KOPT-K1 (cell line): ENCODE measurements around the gene ANP32A.
"Not testable (repeated sequence)": the region's sequence is repeated elsewhere in the genome, so short reads cannot be mapped to it uniquely, and the experiment has no call there.

Experiments
- H3K27ac ChIP-seq: fragments of 200-600 bp; sonication (generic); 2 replicates; pipeline ENCODE4 v1.5.1; 2016; ENCODE audit warnings: antibody characterized with exemption, mild to moderate bottlenecking, low read depth, low read length; ENCODE audit not compliant: poor library complexity, severe bottlenecking
- H3K36me3 ChIP-seq: fragments of 200-600 bp; sonication (generic); 2 replicates; pipeline ENCODE4 v1.5.1; 2017; ENCODE audit warnings: antibody characterized with exemption, mild to moderate bottlenecking, low read length, moderate library complexity; ENCODE audit not compliant: insufficient read depth
- H3K9me3 ChIP-seq: fragments of 200-600 bp; sonication (generic); 2 replicates; pipeline ENCODE4 v1.5.1; 2017; ENCODE audit warnings: antibody characterized with exemption, low read length, mild to moderate bottlenecking; ENCODE audit not compliant: insufficient read depth, poor library complexity, severe bottlenecking

Gene ANP32A

DNA sequence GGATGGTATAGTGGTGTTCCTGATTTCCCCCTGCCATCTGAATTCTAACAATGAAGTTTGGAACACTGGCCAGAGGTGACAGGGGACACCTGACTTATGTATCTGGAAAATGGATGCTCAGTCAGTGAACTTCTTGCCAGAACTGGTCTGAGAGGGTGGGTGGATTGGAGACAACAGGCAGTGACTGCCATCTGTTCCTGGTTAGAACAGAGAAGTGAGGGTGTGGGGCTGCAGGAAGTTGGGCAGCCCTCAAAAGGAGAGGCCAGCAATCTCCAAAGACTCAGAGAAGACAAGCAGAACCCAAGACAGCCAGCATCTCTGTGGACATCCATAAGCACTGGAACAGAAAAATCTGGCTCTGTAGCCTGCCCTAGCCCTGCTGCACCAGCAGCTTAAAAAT is 50.5 kb downstream of the ANP32A start:
- H3K27ac ChIP-seq: no peak overlapping the region
- no peaks in the 10 kb centered on the region for H3K36me3 ChIP-seq
- no peaks in the 10 kb centered on the region for H3K9me3 ChIP-seq

DNA sequence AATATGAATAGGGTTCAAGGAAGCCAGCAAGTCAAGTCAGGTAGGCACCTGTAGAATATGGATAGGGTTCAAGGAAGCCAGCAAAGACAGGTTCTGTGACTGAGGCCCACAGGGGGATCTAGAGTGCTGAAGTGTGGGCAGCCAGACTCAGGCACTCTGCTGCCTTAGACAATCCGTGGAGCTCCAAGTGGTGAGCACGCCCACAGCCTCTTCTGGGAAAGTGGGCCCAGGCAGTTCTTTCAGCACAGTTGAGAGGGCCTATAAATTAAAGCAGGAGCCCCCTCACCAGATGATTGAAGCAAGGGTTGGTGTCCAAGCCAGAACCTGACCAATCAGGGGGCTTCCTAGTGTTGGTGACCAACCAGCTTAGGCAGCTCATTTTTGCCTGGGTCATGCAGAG is 51.0 kb downstream of the ANP32A start:
- H3K9me3 ChIP-seq: no peaks in the 10 kb centered on the region
- H3K36me3 ChIP-seq: no peaks in the 10 kb centered on the region
- H3K27ac ChIP-seq: no peak overlapping the region

DNA sequence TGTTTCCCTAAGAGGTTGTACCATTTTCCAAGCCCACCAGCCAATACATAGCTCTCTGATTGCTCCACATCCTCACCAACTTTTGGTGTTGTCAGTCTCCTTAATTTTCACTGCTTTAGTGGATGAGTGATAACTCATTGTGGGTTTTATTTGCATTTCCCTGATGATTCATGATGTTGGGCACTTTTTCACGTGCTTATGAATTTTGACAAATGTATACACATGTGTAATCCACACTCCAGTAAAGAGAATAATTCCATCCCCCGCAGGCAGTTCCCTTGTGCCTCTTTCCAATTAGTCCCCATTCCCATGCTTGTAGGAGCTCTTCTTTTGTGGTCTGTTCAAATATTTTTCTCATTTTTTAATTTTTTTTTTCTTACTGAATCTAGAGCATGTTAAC is 52.4 kb downstream of the ANP32A start:
- H3K9me3 ChIP-seq: no peaks in the 10 kb centered on the region
- no peaks in the 10 kb centered on the region for H3K36me3 ChIP-seq
- no peak overlapping the region for H3K27ac ChIP-seq

DNA sequence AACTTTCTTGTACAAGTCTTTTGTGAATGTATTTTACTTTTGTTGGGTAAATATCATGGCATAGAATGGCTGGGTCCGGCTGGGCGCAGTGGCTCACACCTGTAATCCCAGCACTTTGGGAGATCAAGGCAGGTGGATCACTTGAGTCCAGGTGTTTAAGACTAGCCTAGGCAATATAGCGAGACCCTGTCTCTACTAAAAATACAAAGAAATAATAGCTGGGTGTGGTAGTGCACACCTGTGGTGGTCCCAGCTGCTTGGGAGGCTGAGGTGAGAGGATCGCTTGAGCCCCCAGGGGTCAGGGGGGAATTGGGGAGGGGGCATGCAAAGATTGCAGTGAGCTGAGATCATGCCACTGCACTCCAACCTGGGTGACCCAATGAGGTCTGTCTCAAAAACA is 52.9 kb downstream of the ANP32A start:
- no peaks in the 10 kb centered on the region for H3K36me3 ChIP-seq
- H3K9me3 ChIP-seq: no peaks in the 10 kb centered on the region
- no peak overlapping the region for H3K27ac ChIP-seq

DNA sequence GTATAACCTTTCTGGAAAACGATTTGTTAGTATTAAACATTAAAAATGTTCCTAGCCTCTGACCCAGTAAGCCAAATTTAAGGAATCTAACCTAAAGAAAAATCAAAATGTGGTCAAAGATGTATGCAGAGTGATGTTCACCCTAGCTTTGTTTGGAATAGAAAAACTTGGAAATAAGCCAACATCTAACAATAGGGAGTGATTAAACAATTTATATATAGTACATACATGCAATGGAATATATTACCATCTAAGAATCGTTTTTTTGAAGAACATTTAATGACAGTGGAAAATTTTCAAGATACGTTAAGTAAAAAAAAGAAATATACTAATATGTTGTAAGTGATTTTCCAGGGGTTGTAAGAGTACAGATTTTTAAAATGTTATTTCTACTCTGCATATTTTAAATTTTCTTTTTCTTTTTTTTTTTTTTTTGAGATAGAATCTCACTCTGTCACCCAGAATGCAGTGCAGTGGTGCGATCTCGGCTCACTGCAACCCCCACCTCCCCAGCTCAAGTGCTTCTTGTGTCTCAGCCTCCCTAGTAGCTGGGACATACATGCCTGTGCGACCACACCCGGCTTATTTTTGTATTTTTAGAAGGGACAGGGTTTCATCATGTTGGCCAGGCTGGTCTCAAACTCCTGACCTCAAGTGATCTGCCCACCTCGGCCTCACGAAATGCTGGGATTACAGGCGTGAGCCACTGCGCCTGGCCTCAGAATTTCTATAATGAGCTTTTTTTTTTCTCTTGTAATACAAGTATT is 54.9 kb downstream of the ANP32A start:
- Histone ChIP-seq H3K9me3 (no peaks in the 10 kb centered on the region), H3K36me3 (no peaks in the 10 kb centered on the region), H3K27ac (no peak overlapping the region)

DNA sequence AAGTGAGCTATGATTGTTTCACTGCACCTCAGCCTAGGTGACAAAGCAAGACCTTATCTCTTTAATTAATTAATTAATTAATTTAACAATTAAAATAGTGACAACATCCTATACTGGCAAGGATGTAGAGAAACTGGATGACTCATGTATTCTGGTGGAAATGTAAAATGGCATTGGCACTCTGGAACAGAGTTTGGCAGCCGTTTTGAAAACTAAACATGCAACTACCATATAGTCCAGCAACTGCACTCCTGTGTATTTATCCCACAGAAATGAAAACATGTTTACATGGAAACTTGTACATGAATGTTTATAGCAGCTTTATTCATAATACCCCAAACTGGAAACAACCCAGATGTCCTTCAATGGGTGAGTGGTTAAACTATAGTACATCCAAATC is 56.6 kb downstream of the ANP32A start:
- Histone ChIP-seq H3K36me3 (no peaks in the 10 kb centered on the region), H3K27ac (no peak overlapping the region), H3K9me3 (no peaks in the 10 kb centered on the region)

DNA sequence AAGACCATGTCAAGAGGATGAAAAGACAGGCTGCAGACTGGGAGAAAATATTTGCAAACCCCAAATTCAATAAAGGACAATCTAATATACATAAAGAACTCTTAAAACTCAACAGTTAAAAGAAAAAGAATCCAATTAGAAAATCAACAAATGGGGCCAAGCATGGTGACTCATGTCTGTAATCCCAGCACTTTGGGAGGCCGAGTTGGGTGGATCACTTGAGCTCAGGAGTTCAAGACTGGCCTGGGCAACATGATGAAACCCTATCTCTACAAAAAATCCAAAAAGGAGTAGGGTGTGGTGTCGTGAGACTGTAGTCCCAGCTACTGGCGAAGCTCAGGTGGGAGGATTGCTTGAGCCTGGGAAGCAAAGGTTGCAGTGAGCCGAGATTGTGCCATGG is 57.6 kb downstream of the ANP32A start:
- H3K36me3 ChIP-seq: no peaks in the 10 kb centered on the region
- no peaks in the 10 kb centered on the region for H3K9me3 ChIP-seq
- H3K27ac ChIP-seq: no peak overlapping the region

DNA sequence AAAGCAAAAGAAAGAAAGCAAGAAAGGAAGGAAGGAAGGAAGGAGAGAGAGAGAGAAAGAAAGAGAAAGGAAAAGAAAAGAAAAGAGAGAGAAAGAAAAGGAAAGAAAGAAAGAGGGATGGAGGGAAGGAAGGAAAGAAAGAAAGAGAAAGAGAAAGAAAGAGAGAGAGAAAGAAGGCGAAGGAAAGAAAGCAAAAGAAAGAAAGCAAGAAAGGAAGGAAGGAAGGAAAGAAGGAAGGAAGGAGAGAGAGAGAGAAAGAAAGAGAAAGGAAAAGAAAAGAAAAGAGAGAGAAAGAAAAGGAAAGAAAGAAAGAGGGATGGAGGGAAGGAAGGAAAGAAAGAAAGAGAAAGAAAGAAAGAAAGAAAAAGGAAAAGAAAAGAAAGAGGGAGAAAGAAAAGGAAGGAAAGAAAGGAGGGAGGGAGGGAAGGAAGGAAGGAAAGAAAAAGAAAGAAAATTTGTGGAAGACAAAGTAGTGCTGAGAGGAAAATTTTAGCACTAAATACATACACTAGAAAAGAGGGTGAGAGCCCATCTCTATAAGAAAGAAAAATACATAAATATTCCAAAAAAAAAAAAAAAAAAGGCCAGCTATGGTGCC is 60.6 kb downstream of the ANP32A start:
- not testable (repeated sequence) for H3K36me3 ChIP-seq, H3K9me3 ChIP-seq, H3K27ac ChIP-seq

DNA sequence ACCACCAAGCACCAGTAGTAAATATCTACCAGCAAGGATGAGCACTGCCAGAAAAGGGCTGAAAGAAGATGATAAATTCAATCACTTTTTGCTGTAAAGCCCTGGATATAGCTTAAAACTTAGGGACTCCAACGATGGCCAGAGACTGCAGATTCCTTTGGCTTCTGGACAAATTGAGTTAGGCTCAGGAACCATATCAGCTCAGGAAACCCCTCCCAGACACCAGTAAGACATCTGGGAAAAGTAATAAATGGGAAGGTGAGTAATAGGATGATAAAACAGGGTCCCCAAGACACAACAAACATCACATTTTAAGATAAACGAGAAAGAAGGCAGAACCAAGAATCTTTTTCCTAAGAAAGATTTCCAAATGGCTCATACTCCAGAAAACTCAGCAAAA is 65.0 kb downstream of the ANP32A start:
- Histone ChIP-seq H3K27ac (no peak overlapping the region), H3K36me3 (no peaks in the 10 kb centered on the region), H3K9me3 (no peaks in the 10 kb centered on the region)

DNA sequence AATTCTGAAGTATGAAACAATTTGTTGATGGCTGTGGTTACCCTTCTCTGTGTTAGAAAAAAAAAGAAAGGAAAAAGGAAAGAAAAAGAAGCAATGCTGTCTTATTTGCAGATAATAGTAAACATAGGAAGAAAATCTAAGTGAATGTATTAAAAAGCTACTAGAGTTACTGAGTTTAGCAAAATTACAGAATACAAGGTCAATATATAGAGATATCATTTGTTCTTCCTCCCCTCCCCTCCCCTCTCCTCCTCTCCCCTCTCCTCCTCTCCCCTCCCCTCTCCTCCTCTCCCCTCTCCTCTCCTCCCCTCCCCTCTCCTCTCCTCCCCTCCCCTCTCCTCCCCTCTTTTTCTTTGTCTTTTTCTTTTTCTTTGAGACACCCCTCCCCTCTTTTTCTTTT is 69.1 kb downstream of the ANP32A start:
- H3K27ac ChIP-seq: no peak overlapping the region

DNA sequence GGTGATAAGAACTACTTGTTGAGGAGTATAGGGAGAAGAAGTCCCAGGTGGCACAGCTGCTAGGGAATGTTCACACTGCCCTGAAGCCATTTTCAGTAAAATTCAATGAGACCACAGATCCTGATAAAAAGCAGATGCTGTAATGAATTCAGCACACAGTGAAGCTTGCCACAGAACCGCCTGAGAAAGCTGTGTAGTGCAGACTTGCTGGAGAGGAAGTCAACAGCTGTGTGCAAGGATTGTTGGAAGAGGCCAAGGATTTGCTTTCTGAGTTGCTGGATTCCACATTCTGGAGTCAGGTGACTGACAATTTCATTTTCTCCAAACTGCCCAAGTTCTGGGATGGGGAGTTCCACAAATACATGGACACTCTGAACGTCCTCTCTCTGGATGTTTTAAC is 70.9 kb downstream of the ANP32A start:
- Histone ChIP-seq H3K27ac (no peak overlapping the region), H3K36me3 (no peaks in the 10 kb centered on the region), H3K9me3 (no peaks in the 10 kb centered on the region)

More for the DNA sequence above, 69.1 kb downstream of the ANP32A start:
- no peaks in the 10 kb centered on the region for H3K36me3 ChIP-seq
- H3K9me3 ChIP-seq: no peaks in the 10 kb centered on the region

DNA sequence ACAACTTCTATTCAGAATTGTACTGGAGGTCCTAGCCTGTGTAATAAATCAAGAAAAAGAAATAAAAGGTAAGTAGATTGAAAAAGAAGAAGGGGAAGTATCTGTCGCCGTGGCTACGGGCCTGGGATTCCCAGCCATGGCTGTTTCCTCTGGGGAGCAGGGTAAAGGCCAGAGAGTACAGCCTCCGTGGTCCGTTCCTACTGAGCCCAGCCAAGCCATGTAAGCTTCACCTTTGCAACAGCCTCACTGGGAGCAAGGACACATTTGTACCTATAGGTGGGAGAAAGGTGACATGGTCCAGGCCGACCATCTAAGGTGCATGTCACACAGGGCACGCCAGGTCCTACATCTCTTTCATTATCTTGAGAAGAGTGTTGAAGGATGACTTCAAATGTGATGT is 71.3 kb downstream of the ANP32A start:
- no peak overlapping the region for H3K27ac ChIP-seq
- no peaks in the 10 kb centered on the region for H3K9me3 ChIP-seq
- no peaks in the 10 kb centered on the region for H3K36me3 ChIP-seq

DNA sequence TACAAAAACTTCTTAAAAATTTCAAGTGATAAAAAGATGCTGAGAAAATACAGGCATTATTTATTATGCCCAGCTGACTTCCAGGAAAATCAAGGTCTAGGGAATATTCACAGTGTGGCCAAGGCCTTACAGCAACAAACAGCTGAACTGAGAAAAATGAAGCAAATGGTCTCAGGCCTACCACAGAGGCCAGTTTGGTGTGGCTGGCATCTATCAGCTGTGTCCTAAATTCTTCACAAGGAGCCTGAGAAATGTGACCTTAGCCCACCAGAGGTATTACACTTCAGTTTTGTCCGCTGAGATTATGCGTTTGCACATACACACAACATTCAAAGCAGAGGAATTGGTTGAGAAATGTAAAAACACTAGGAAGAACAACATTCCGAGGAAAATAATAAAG is 77.4 kb downstream of the ANP32A start:
- H3K36me3 ChIP-seq: no peaks in the 10 kb centered on the region
- H3K9me3 ChIP-seq: no peaks in the 10 kb centered on the region
- H3K27ac ChIP-seq: no peak overlapping the region

DNA sequence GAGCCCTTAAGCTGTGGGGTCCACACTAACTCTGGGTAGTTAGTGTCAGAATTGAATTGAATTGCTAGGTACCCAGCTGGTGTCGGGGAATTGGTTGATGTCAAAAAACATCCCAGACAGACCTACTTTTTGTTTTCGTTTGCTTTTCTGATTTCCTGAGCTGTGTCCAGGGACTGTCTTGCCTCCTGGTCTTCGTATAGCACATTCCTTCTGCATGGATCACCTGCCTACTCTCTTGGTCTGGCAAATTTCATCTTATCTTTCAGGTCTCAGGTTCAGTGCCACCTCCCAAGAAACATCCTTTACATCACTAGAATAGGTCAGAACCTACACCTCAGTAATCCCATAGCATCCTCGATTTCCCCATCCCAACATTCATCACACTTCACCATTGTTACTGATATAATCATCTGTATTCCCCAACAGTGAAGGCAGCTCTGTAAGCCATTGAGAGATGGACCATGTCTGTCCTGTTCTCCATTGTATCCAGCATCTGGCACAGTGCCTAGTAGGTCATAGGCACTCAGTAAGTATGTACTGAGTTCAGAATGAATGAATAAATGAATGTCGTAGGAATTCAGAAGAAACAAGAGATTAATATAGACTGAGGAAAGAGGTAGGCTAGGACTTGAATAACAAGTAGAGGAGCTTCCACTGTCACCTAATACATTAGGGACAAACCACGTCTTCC is 81.2 kb downstream of the ANP32A start:
- H3K9me3 ChIP-seq: no peaks in the 10 kb centered on the region
- H3K36me3 ChIP-seq: no peaks in the 10 kb centered on the region
- H3K27ac ChIP-seq: no peak overlapping the region

DNA sequence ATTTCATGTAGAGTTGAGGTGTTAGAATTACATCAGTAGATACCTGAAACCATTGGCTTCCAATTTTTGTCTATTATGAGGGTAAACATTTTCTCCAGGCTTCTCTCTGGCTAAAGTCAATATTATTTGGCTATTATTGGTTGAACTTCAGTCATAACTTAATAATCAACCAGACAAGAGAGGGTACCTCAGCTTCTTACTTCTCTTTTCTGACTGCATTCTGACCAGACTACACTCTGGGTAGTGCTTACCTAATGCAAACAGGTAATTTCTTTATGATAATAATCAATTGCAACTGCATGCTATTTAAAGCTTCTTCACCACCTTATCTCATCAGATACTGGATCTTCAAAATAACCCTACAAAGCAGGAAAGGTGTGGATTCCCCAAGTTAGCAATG is 85.1 kb downstream of the ANP32A start:
- Histone ChIP-seq H3K36me3 (no peaks in the 10 kb centered on the region), H3K27ac (no peak overlapping the region), H3K9me3 (no peaks in the 10 kb centered on the region)

DNA sequence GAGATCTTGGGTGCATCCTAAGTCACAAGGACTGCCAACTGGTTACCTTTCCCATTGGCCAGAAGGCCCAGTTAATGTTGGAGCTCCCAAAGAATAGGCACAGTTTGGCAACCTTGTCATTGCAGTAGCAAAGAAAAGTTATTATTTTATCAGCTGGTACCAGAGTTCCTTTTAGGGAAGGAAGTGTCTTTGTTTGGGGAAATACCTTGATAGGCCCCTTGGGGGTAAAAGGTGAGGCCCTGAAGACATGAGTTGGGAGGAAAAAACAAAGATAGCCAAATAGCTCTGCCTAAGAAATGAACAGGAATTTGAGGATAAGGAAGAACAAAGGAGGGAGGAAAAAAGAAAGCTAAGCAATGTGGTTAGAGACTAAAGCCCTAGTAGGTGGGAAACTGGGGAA is 85.8 kb downstream of the ANP32A start:
- no peak overlapping the region for H3K27ac ChIP-seq
- no peaks in the 10 kb centered on the region for H3K36me3 ChIP-seq
- no peaks in the 10 kb centered on the region for H3K9me3 ChIP-seq
